Neuronal stem cell (in vitro differentiated cells): ENCODE measurements around the gene FYB2.

ENCODE experiments used
- DNase-seq: peaks from one replicate; pipeline ENCODE4 v3.0.0-alpha.2; 2013; ENCODE audit warnings: low spot score
- H2AFZ ChIP-seq: one replicate; pipeline ENCODE4 v1.6.1; 2013; ENCODE audit warnings: mild to moderate bottlenecking, low read length, inconsistent platforms
- H2AK5ac ChIP-seq: 2 replicates; pipeline ENCODE4 v1.6.1; 2013; ENCODE audit warnings: low read depth, mild to moderate bottlenecking, inconsistent platforms, low read length, moderate library complexity, mixed read lengths
- H2BK120ac ChIP-seq: 2 replicates; pipeline ENCODE4 v1.6.1; 2013; ENCODE audit warnings: low read depth, mild to moderate bottlenecking, inconsistent platforms, low read length, moderate library complexity, mixed read lengths
- H2BK12ac ChIP-seq: one replicate; pipeline ENCODE4 v1.6.1; 2013; ENCODE audit warnings: low read length, inconsistent platforms
- H2BK15ac ChIP-seq: 2 replicates; pipeline ENCODE4 v1.6.1; 2013; ENCODE audit warnings: mild to moderate bottlenecking, low read length, inconsistent platforms, mixed read lengths
- H2BK5ac ChIP-seq: one replicate; pipeline ENCODE4 v1.6.1; 2013; ENCODE audit warnings: inconsistent platforms, mild to moderate bottlenecking, low read length, moderate library complexity
- H3K14ac ChIP-seq: one replicate; pipeline ENCODE4 v1.6.1; 2013; ENCODE audit warnings: low read length, inconsistent platforms
- H3K18ac ChIP-seq: 2 replicates; pipeline ENCODE4 v1.6.1; 2013; ENCODE audit warnings: low read length, inconsistent platforms
- H3K23ac ChIP-seq: 2 replicates; pipeline ENCODE4 v1.6.1; 2013; ENCODE audit warnings: low read depth, mild to moderate bottlenecking, mixed read lengths, low read length, inconsistent platforms; ENCODE audit not compliant: poor library complexity
- H3K27ac ChIP-seq: replicated peaks from 3 replicates; pipeline ENCODE4 v1.5.1; 2013; ENCODE audit warnings: low read length, inconsistent platforms
- H3K27me3 ChIP-seq, 3 experiments: 2 replicates each; pipeline ENCODE4 v1.6.1; 2013; ENCODE audit warnings: low read length in 3 of 3, mild to moderate bottlenecking in 2 of 3, inconsistent platforms in 1 of 3, low read depth in 1 of 3, mixed read lengths in 1 of 3, moderate library complexity in 1 of 3; ENCODE audit not compliant: control insufficient read depth in 3 of 3, insufficient read depth in 3 of 3
- H3K36me3 ChIP-seq, 2 donors: replicated peaks in 1 of 2; 2 replicates each; pipeline ENCODE4 v1.6.1; 2013; ENCODE audit warnings: low read length in 2 of 2; ENCODE audit not compliant: control insufficient read depth in 2 of 2, insufficient read depth in 2 of 2
- H3K4ac ChIP-seq: 2 replicates; pipeline ENCODE4 v1.6.1; 2013; ENCODE audit warnings: inconsistent platforms, mild to moderate bottlenecking, low read length, moderate library complexity
- H3K4me1 ChIP-seq, 2 donors: 1 replicate in 1 of 2; 2 replicates in 1 of 2; pipeline ENCODE4 v1.6.1; 2013; ENCODE audit warnings: low read length in 2 of 2, low read depth in 1 of 2; ENCODE audit not compliant: control insufficient read depth in 2 of 2, insufficient read depth in 1 of 2
- H3K4me2 ChIP-seq: one replicate; pipeline ENCODE4 v1.6.1; 2013; ENCODE audit warnings: mild to moderate bottlenecking, low read length, inconsistent platforms; ENCODE audit not compliant: insufficient read depth, poor library complexity, severe bottlenecking
- H3K4me3 ChIP-seq, 2 donors: 2 replicates each; pipeline ENCODE4 v1.5.1; 2013; ENCODE audit warnings: low read length in 2 of 2, mild to moderate bottlenecking in 2 of 2, inconsistent platforms in 1 of 2, moderate library complexity in 1 of 2
- H3K79me1 ChIP-seq: one replicate; pipeline ENCODE4 v1.6.1; 2013; ENCODE audit warnings: low read depth, mild to moderate bottlenecking, inconsistent platforms, low read length, moderate library complexity
- H3K9ac ChIP-seq: one replicate; pipeline ENCODE4 v1.6.1; 2013; ENCODE audit warnings: mild to moderate bottlenecking, low read depth, low read length, inconsistent platforms; ENCODE audit not compliant: poor library complexity
- H3K9me3 ChIP-seq, 2 donors: replicated peaks in 1 of 2; 2 replicates each; pipeline versions ENCODE3 to v1.6.1; 2013; ENCODE audit warnings: low read length in 2 of 2, mild to moderate bottlenecking in 2 of 2, inconsistent platforms in 1 of 2, low read depth in 1 of 2, mixed read lengths in 1 of 2, moderate library complexity in 1 of 2; ENCODE audit not compliant: control insufficient read depth in 2 of 2, insufficient read depth in 1 of 2
- H4K8ac ChIP-seq: one replicate; pipeline ENCODE4 v1.6.1; 2013; ENCODE audit warnings: low read depth, mild to moderate bottlenecking, inconsistent platforms, low read length, moderate library complexity
- H4K91ac ChIP-seq: one replicate; pipeline ENCODE4 v1.6.1; 2013; ENCODE audit warnings: low read length, low read depth, mild to moderate bottlenecking, inconsistent platforms; ENCODE audit not compliant: poor library complexity
- WGBS, 2 donors: extraction: QIAGEN DNeasy Blood & Tissue Kit; methylation state at CpG; one replicate each; pipeline ENCODE4 v1.1.7; 2013; ENCODE audit warnings: missing lambda C conversion rate in 2 of 2, mixed read lengths in 1 of 2; ENCODE audit not compliant: insufficient read length in 2 of 2, insufficient replicate concordance in 1 of 2; ENCODE audit errors: extremely low coverage in 2 of 2; 5-methylcytosine and 5-hydroxymethylcytosine counted together

Gene FYB2

DNA sequence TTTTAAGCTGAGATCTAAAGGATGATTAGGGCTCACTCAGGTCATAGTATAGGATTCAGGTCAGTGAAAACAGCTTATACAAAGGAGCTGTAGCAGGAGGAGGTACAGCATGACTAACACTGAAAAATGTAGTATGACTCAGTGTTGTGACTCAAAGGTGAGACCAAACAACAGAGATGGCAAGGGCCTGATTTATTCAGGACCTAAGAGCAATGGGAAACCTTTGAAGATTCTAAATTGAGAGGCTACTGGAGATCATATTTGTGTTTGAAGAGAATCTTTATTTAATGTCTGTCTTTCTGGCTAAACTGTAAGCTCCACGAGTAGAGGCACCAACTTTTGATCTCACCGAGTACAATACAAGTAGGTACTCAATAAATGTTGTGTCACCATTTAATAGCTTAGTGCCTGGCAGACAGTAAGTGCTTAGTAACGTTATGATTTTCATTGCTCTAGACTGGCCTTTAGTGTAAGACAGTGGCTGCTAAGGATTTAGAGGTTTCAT lies 130.6 kb downstream of the FYB2 start:
- Histone ChIP-seq H2BK15ac (no peak overlapping the region), H3K4ac (no peak overlapping the region), H2BK120ac (no peak overlapping the region), H3K27ac (no peak overlapping the region), H3K36me3 (peaks cover 0 to 4% of the 10 kb centered on the region in 2 donors), H2AK5ac (no peak overlapping the region), H4K8ac (no peak overlapping the region), H2BK5ac (no peak overlapping the region), H2AFZ (no peak overlapping the region), H3K4me2 (no peak overlapping the region), H3K27me3 (no peaks in the 10 kb centered on the region), H3K18ac (no peak overlapping the region), H2BK12ac (no peak overlapping the region), H3K9ac (no peak overlapping the region), H3K4me3 (no peak overlapping the region), H3K23ac (no peak overlapping the region), H4K91ac (no peak overlapping the region), H3K14ac (no peak overlapping the region), H3K4me1 (peaks cover 0 to 5% of the 10 kb centered on the region in 2 donors), H3K9me3 (no peaks in the 10 kb centered on the region), H3K79me1 (no peaks in the 10 kb centered on the region)
- DNase-seq = no peak
- no CpG with 5 or more reads among the region's 3 CpGs for WGBS, 2 donors

DNA sequence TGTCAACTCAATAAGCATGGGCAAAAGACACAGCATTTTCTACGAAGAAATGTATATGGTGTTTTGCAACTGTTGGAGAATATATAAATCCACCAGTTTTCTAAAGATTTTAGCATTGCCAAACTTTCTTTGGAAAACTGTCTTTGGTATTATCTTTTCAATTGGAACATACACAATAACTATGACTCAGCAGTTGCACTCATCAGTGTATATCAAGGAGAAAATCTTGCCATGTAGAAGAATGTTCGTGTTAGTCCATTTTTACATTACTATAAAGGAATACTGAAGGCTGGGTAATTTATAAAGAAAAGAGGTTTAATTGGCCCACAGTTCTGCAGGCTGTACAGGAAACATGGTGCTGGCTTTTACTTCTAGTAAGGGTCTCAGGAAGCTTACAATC lies 133.0 kb downstream of the FYB2 start:
- Histone ChIP-seq H2BK15ac (no peak overlapping the region), H3K36me3 (no peaks in the 10 kb centered on the region), H3K9ac (no peak overlapping the region), H3K4me3 (no peak overlapping the region), H3K14ac (no peak overlapping the region), H2BK120ac (no peak overlapping the region), H4K91ac (no peak overlapping the region), H3K27me3 (no peaks in the 10 kb centered on the region), H3K27ac (no peak overlapping the region), H3K4ac (no peak overlapping the region), H3K23ac (no peak overlapping the region), H2AFZ (no peak overlapping the region), H4K8ac (no peak overlapping the region), H2BK5ac (no peak overlapping the region), H2AK5ac (no peak overlapping the region), H3K18ac (no peak overlapping the region), H3K79me1 (no peaks in the 10 kb centered on the region), H3K4me2 (no peak overlapping the region), H2BK12ac (no peak overlapping the region), H3K9me3 (no peaks in the 10 kb centered on the region), H3K4me1 (peaks cover 0 to 5% of the 10 kb centered on the region in 2 donors)
- WGBS, 2 donors = no CpG with 5 or more reads among the region's 2 CpGs
- no peak for DNase-seq

DNA sequence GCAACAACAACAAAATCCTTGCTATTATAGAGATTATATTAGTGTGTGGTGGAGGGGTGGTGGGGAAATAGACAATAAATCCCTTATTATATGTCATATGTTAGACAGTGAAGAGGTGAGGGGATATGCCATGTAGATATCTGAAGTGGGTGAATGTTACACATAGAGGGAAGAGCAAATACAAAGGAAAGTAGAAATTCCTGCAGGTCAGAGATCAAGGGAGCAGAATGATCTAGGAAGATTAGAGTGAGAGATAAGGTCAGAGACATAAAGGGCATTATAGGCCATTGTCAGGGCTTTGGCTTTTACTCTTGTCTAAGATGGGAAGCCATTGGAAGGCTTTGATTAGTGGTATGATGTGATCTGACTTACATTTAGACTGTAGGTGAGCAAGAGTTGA lies 135.6 kb downstream of the FYB2 start:
- H3K36me3 ChIP-seq = no peaks in the 10 kb centered on the region
- no peak overlapping the region for H3K27ac ChIP-seq
- no peaks in the 10 kb centered on the region for H3K27me3 ChIP-seq
- H3K4me3 ChIP-seq = no peak overlapping the region
- H3K4ac ChIP-seq = no peak overlapping the region
- H2BK120ac ChIP-seq = no peak overlapping the region
- no peak overlapping the region for H4K8ac ChIP-seq
- H3K4me2 ChIP-seq = no peak overlapping the region
- H2BK12ac ChIP-seq = no peak overlapping the region
- no peak overlapping the region for H2BK15ac ChIP-seq
- H4K91ac ChIP-seq = no peak overlapping the region
- no peaks in the 10 kb centered on the region for H3K9me3 ChIP-seq
- no peak overlapping the region for H3K18ac ChIP-seq
- no peak for DNase-seq
- peaks cover 0 to 5% of the 10 kb centered on the region in 2 donors for H3K4me1 ChIP-seq
- H2BK5ac ChIP-seq = no peak overlapping the region
- H3K9ac ChIP-seq = no peak overlapping the region
- no peak overlapping the region for H2AFZ ChIP-seq
- no peak overlapping the region for H3K14ac ChIP-seq
- peaks cover 1% of the 10 kb centered on the region for H3K79me1 ChIP-seq
- H3K23ac ChIP-seq = no peak overlapping the region
- no peak overlapping the region for H2AK5ac ChIP-seq

DNA sequence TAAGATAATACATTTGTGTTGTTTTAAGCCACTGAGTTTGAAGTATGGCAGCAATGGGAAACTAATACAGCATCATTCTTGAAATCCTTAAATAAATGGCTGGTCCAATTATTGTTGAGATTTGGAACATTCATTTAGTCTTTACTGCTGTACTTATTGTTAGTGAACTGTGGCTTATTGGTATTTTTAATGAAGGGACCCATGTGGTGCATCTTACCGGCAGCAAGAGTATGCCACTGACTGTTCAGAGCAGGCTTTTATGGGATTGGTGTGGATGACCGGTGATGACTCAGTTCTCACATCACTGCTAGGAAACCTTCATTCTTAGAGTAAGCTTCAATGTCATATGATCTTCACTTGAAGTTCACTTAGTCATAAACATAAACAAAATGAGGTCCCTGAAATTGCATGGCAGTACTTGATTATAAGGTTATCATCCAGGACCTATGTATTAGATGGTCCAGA lies 142.6 kb downstream of the FYB2 start:
- Histone ChIP-seq H2AK5ac (no peak overlapping the region), H3K18ac (no peak overlapping the region), H3K27ac (no peak overlapping the region), H3K27me3 (no peaks in the 10 kb centered on the region), H2AFZ (no peak overlapping the region), H4K91ac (no peak overlapping the region), H3K4me1 (no peaks in the 10 kb centered on the region), H2BK15ac (no peak overlapping the region), H3K36me3 (no peaks in the 10 kb centered on the region), H2BK5ac (no peak overlapping the region), H2BK12ac (no peak overlapping the region), H3K14ac (no peak overlapping the region), H3K9ac (no peak overlapping the region), H3K4me3 (no peak overlapping the region), H3K4me2 (no peak overlapping the region), H3K79me1 (peaks cover 2% of the 10 kb centered on the region), H3K4ac (no peak overlapping the region), H3K9me3 (no peaks in the 10 kb centered on the region), H2BK120ac (no peak overlapping the region), H3K23ac (no peak overlapping the region), H4K8ac (no peak overlapping the region)
- DNase-seq = no peak
- WGBS, 2 donors = no CpG with 5 or more reads among the region's 2 CpGs
